Retina (tissue), 1 donor: ENCODE results near the gene THSD1.
"Not testable (repeated sequence)": the region's sequence is repeated elsewhere in the genome, so short reads cannot be mapped to it uniquely, and the experiment has no call there.

Source experiments
- DNase-seq: peaks from one replicate; pipeline ENCODE4 v3.0.0-alpha.2; 2016

The THSD1 gene

DNA sequence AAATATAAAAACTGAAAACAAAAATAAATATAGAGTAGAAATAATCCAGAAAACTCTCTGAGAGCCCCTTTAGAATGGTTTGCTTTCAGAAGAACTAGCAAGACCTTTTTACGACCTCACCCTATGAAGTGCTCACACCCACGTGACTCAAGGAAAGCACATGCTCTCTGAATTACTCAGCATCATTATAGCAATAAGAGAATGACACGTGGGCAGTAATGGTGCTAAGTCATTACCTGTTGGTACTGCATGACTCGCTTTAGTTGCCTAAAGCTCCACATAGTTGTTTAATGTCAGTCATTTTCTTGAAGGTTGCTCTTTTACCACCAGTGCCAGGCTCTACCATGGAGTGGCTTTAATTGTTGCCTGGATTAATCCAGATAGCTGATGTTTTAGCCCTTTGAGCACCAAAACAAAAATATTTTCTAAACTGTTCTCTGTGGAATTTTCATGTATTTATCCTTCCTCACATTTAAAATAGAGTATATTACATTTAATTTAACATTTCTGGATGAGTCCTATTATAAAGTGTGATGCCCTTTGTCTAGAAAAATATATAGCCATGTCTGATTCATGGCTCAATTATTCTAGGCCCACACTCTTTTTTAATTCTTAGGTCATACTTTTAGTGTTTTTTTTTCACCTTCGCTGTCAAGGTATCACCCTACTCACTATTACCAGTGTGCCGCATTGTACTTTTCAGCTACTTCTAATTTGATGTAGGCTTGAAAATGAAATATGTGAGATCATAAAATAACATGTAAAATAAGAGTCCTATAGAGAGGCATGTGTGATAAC, 56.8 kb downstream of the THSD1 start:
- DNase-seq = no peak

DNA sequence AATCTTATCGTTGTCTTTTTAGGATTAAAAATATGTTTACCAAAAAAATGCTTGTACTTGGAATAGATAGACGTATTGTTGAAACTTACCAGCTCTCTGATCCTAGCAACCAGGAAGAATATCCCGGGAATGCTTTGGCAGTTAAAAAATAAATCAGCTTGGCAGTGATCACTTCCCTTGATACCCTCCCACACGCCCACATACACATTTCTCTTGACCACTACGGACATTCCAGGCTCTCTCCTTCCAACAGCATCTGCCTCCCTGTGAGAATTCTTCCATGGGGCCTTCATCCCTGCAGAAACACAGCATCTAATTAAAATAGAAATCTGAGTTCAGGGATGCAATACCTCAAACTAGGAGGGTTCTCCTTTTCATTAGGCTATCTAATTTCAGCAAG, 57.9 kb downstream of the THSD1 start:
- DNase-seq = no peak

- DNase-seq = no peak
Observed at GRCh38 chr13:52345631-52346251, 60.2 kb downstream of the THSD1 start.

- DNase-seq = no peak
Observed at GRCh38 chr13:52345048-52345447, 60.9 kb downstream of the THSD1 start.

DNA sequence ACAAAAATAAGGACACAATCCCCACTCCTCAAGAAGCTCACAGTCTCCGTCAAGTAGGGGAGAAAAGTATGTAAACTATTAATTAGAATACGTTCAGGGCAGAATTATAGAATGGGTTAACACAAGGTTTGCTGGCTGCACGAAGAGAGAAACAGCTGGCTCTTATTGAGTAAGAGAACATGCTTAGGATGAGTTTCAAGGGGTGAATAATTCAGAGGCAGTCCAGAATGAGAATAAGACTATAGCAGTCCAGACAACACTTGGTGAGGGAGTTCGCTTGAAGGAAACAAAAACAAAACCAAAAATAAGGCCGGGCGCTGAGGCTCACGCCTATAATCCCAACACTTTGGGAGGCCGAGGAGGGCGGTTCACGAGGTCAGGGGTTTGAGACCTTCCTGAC, 61.9 kb downstream of the THSD1 start:
- DNase-seq = no peak

GRCh38 chr13:52342203-52342602, 63.8 kb downstream of the THSD1 start:
- not testable (repeated sequence) for DNase-seq

DNA sequence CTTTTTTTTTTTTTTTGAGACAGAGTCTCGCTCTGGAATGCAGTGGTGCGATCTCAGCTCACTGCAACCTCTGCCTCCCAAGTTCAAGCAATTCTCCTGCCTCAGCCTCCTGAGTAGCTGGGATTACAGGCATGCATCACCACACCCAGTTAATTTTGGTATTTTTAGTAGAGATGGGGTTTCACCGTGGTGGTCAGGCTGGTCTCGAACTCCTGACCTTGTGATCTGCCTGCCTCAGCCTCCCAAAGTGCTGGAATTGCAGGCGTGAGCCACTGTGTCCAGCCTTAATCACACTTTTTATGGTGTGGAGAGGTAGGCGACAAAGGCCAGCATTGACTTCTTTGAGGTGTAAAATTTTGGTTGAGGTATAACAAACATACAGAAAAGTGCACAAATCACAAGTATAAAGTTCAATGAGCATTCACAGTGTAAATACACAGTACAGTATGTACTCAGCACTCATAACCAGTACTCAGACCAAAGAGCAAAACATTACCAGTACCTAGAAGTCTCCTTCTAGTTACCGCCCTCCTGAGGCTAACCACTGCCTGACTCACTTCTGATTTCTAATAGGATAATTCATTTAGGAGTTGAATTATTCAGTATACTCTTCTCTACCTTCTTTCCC, 68.0 kb downstream of the THSD1 start:
- DNase-seq = not testable (repeated sequence)

DNA sequence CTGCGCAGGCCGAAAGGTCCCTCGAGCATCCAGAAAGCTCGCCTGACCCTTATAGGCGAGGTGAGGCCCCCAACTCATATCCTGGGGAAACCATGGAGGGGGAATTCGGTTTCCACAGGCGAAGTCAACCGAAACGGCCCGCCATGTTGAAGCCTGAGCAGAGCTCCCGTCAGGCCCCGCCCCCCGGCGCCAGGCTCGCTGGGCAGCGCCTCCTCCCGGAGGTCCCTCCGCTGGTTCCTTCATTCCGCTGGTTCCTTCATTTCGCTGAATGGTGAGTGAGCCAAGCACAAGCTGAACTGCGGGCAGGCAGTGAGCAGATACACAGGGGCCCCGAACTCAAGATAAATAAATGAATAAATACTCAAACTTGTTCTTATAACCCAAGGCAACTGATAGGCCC, 71.9 kb downstream of the THSD1 start:
- DNase-seq = not testable (repeated sequence)

- DNase-seq = not testable (repeated sequence)
Observed at GRCh38 chr13:52331844-52332243, 74.1 kb downstream of the THSD1 start.
